ENCODE results near the gene CSF3R. TPM values are rescaled to one million over a fixed set of nuclear protein-coding genes. Genes with fewer than 3 reads are reported as not detected.
"Not testable (repeated sequence)": the region's sequence is repeated elsewhere in the genome, so short reads cannot be mapped to it uniquely, and the experiment has no call there.

The CSF3R gene
- total RNA-seq, 1 donor from 2014 or later = not detected

DNA sequence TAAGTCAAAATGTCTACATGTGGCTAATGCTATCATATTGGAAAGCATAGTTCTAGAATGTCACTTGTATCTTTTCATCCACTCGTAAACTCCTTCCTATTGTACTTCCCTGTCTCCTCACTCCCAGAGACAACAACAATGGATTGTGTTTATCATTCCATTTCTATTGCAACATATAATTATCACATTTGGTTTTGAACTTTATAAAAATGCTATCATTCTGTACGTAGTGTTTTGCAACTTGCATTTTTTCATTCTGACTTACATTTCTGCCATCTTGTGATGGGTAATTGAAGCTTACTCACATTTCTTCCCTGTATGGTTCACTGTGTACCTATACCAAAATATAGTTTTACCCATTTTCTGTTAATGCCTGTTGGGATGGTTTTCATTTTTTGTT lies 14.5 kb upstream of the CSF3R start:
- no peak for DNase-seq
- Mint-ChIP-seq H3K27me3 (ENCODE audit: unreplicated experiment) (peaks cover 9% of the 10 kb centered on the region), H3K4me1 (ENCODE audit: low read depth, unreplicated experiment) (no peaks in the 10 kb centered on the region), H3K4me3 (ENCODE audit: unreplicated experiment) (no peak overlapping the region), H3K9me3 (ENCODE audit: unreplicated experiment) (peaks cover 2% of the 10 kb centered on the region), H3K27ac (ENCODE audit: unreplicated experiment) (no peak overlapping the region), H3K36me3 (ENCODE audit: unreplicated experiment) (peaks cover 6% of the 10 kb centered on the region)
- TF ChIP-seq, protein P1, sequence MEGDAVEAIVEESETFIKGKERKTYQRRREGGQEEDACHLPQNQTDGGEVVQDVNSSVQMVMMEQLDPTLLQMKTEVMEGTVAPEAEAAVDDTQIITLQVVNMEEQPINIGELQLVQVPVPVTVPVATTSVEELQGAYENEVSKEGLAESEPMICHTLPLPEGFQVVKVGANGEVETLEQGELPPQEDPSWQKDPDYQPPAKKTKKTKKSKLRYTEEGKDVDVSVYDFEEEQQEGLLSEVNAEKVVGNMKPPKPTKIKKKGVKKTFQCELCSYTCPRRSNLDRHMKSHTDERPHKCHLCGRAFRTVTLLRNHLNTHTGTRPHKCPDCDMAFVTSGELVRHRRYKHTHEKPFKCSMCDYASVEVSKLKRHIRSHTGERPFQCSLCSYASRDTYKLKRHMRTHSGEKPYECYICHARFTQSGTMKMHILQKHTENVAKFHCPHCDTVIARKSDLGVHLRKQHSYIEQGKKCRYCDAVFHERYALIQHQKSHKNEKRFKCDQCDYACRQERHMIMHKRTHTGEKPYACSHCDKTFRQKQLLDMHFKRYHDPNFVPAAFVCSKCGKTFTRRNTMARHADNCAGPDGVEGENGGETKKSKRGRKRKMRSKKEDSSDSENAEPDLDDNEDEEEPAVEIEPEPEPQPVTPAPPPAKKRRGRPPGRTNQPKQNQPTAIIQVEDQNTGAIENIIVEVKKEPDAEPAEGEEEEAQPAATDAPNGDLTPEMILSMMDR (IDR thresholded peaks at IDR 0.05; ENCODE audit: partially characterized antibody, unreplicated experiment) = no peak

DNA sequence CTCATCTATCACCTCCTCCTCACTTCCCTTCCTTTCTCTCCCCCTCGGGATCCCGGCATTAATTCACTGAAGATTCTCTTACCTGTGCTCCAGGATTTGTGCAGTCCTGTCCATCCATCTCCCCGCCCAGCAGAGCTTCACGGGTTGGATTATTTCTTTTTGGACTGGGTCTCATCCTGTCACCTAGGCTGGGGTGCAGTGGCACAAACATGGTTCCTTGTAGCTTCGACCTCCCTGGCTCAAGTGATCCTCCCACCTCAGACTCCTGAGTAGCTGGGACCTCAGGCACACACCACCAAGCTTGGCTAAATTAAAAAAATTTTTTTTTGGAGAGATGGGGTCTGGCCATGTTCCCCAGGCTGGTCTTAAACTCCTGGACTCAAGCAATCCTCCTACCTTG lies 12.3 kb upstream of the CSF3R start:
- H3K27ac Mint-ChIP-seq (ENCODE audit: unreplicated experiment) = no peak overlapping the region

DNA sequence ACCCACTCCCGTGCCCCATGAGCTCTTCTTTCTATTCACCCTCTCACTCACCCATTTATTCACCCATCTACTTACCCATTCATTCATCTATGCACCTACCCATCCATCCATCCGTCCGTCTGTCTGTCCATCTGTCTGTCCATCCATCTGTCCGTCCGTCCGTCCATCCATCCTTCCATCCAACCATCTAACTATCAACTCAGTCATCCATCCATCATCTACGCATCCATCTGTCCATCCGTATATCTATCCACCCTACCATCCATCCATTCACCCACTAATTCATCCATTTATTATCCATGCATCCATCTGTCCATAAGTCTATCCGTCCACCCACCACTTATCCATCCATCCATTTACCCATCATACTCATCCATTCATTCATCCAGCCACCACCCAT lies 10.8 kb upstream of the CSF3R start:
- H3K4me1 Mint-ChIP-seq (ENCODE audit: low read depth, unreplicated experiment) = no peaks in the 10 kb centered on the region
- DNase-seq = no peak
- TF ChIP-seq, protein P1 (IDR thresholded peaks at IDR 0.05; ENCODE audit: partially characterized antibody, unreplicated experiment) = no peak
- H3K27me3 Mint-ChIP-seq (ENCODE audit: unreplicated experiment) = peaks cover 12% of the 10 kb centered on the region
- H3K4me3 Mint-ChIP-seq (ENCODE audit: unreplicated experiment) = no peak overlapping the region
- peaks cover 5% of the 10 kb centered on the region for H3K9me3 Mint-ChIP-seq (ENCODE audit: unreplicated experiment)
- H3K27ac Mint-ChIP-seq (ENCODE audit: unreplicated experiment) = no peak overlapping the region
- H3K36me3 Mint-ChIP-seq (ENCODE audit: unreplicated experiment) = peaks cover 6% of the 10 kb centered on the region

More for the DNA sequence above, 12.3 kb upstream of the CSF3R start:
- DNase-seq = no peak
- H3K9me3 Mint-ChIP-seq (ENCODE audit: unreplicated experiment) = peaks cover 5% of the 10 kb centered on the region
- H3K27me3 Mint-ChIP-seq (ENCODE audit: unreplicated experiment) = peaks cover 10% of the 10 kb centered on the region
- H3K4me3 Mint-ChIP-seq (ENCODE audit: unreplicated experiment) = no peak overlapping the region
- TF ChIP-seq, protein P1 (IDR thresholded peaks at IDR 0.05; ENCODE audit: partially characterized antibody, unreplicated experiment) = no peak
- H3K4me1 Mint-ChIP-seq (ENCODE audit: low read depth, unreplicated experiment) = no peaks in the 10 kb centered on the region
- peaks cover 6% of the 10 kb centered on the region for H3K36me3 Mint-ChIP-seq (ENCODE audit: unreplicated experiment)

DNA sequence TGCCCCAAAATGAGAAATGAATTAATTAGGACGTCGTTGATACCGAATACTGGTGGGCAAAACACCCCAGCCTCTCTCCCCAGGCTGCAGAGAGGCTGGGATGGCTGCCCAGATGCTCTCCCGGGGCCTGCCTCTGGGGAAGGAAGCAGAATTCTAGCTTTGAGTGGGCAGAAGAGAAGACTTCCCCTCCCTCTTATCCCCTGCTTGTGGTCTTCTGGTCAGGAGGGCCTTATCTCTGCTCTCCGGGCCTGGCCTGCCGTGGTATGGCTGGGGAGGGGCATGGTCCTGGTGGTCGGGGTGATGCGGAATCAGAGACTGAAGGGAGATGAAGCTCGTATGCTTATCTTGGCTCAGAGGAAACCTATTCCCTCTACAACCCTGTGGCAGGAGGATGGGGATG lies 9.8 kb upstream of the CSF3R start:
- H3K4me1 Mint-ChIP-seq (ENCODE audit: low read depth, unreplicated experiment) = no peaks in the 10 kb centered on the region
- H3K9me3 Mint-ChIP-seq (ENCODE audit: unreplicated experiment) = peaks cover 9% of the 10 kb centered on the region
- no peak overlapping the region for H3K4me3 Mint-ChIP-seq (ENCODE audit: unreplicated experiment)
- no peak for DNase-seq
- H3K27ac Mint-ChIP-seq (ENCODE audit: unreplicated experiment) = no peak overlapping the region
- TF ChIP-seq, protein P1 (IDR thresholded peaks at IDR 0.05; ENCODE audit: partially characterized antibody, unreplicated experiment) = no peak
- H3K27me3 Mint-ChIP-seq (ENCODE audit: unreplicated experiment) = peaks cover 12% of the 10 kb centered on the region
- H3K36me3 Mint-ChIP-seq (ENCODE audit: unreplicated experiment) = peaks cover 6% of the 10 kb centered on the region

DNA sequence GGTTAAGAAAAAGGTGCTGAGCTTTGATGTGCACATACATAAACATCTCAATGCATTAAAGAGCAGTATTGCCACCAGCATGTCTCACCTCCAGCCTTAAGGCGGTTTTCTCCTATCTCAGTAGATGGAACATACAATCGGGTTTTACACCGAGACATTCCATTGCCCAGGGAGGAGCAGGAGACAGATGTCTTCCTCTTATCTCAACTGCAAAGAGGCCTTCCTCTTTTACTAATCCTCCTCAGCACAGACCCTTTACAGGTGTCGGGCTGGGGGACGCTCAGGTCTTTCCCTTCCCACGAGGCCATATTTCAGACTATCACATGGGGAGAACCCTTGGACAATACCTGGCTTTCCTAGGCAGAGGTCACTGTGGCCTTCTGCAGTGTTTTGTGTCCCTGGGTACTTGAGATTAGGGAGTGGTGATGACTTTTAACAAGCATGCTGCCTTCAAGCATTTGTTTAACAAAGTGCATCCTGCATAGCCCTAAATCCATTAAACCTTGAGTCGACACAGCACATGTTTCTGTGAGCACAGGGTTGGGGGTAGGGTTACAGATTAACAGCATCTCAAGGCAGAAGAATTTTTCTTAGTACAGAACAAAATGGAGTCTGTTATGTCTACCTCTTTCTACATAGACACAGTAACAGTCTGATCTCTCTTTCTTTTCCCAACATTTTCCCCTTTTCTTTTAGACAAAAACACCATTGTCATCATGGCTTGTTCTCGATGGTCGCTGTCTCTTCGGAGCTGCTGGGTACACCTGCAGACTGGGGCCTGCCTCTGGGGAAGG lies 6.7 kb upstream of the CSF3R start:
- not testable (repeated sequence) for H3K4me3 Mint-ChIP-seq (ENCODE audit: unreplicated experiment); H3K9me3 Mint-ChIP-seq (ENCODE audit: unreplicated experiment); DNase-seq; H3K27ac Mint-ChIP-seq (ENCODE audit: unreplicated experiment); H3K36me3 Mint-ChIP-seq (ENCODE audit: unreplicated experiment); H3K4me1 Mint-ChIP-seq (ENCODE audit: low read depth, unreplicated experiment)
- H3K27me3 Mint-ChIP-seq (ENCODE audit: unreplicated experiment) = peaks cover 11% of the 10 kb centered on the region

Data from glutamatergic neuron (in vitro differentiated cells).